Stimulated activated CD8-positive, alpha-beta memory T cell treated with anti-CD3 and anti-CD28 coated beads, Interleukin-12 subunit alpha, Interleukin-12 subunit beta, amount 100 ng/mL, for 24 hours (primary cell): ENCODE measurements around the gene GPC6.

ENCODE experiments used
- DNase-seq: peaks from one replicate; pipeline ENCODE4 v3.0.0-alpha.2; 2020; ENCODE audit errors: extremely low read depth

The GPC6 gene

GRCh38 chr13:93268327-93269028 lies 41.9 kb downstream of the GPC6 start:
- no peak for DNase-seq

- DNase-seq, result no peak
These were observed 44.4 kb downstream of the GPC6 start for GRCh38 chr13:93270769-93271742.

GRCh38 chr13:93279982-93280381 lies 53.4 kb downstream of the GPC6 start:
- DNase-seq, result no peak

GRCh38 chr13:93280688-93281087 lies 54.1 kb downstream of the GPC6 start:
- no peak for DNase-seq

- no peak for DNase-seq
These were observed 56.6 kb downstream of the GPC6 start for GRCh38 chr13:93283255-93283654.

- no peak for DNase-seq
These were observed 57.5 kb downstream of the GPC6 start for GRCh38 chr13:93284064-93284463.

- no peak for DNase-seq
These were observed 59.4 kb downstream of the GPC6 start for GRCh38 chr13:93286047-93286446.

- DNase-seq, result no peak
These were observed 62.4 kb downstream of the GPC6 start for GRCh38 chr13:93289053-93289452.

GRCh38 chr13:93289842-93290241 lies 63.2 kb downstream of the GPC6 start:
- DNase-seq, result no peak

- DNase-seq, result no peak
These were observed 63.9 kb downstream of the GPC6 start for GRCh38 chr13:93290503-93290902.

GRCh38 chr13:93292366-93292765 lies 65.8 kb downstream of the GPC6 start:
- DNase-seq, result no peak

GRCh38 chr13:93293710-93294109 lies 67.1 kb downstream of the GPC6 start:
- DNase-seq, result no peak

GRCh38 chr13:93296584-93296983 lies 70.0 kb downstream of the GPC6 start:
- no peak for DNase-seq

GRCh38 chr13:93298713-93299112 lies 72.1 kb downstream of the GPC6 start:
- DNase-seq, result no peak

GRCh38 chr13:93304134-93304533 lies 77.5 kb downstream of the GPC6 start:
- DNase-seq, result no peak

- DNase-seq, result no peak
These were observed 78.4 kb downstream of the GPC6 start for GRCh38 chr13:93304868-93305613.

GRCh38 chr13:93305886-93306285 lies 79.3 kb downstream of the GPC6 start:
- DNase-seq, result no peak

- no peak for DNase-seq
These were observed 80.5 kb downstream of the GPC6 start for GRCh38 chr13:93307136-93307535.

- no peak for DNase-seq
These were observed 81.0 kb downstream of the GPC6 start for GRCh38 chr13:93307651-93308050.

GRCh38 chr13:93309886-93310523 lies 83.4 kb downstream of the GPC6 start:
- DNase-seq, result no peak

GRCh38 chr13:93316841-93317240 lies 90.2 kb downstream of the GPC6 start:
- no peak for DNase-seq
